HG03575 (cell line): ENCODE measurements around the gene RPL41.
"Not testable (repeated sequence)": the region's sequence is repeated elsewhere in the genome, so short reads cannot be mapped to it uniquely, and the experiment has no call there.

Source experiments
- ATAC-seq: cut with Tn5 transposase; IDR thresholded peaks from one replicate; pipeline ENCODE4 v1.9.1; 2021; ENCODE audit not compliant: unreplicated experiment, insufficient number of reproducible peaks, low FRiP score; ENCODE audit errors: extremely low read depth

Gene RPL41

GRCh38 chr12:56151672-56152131, 35.3 kb downstream of the RPL41 start:
- no peak for ATAC-seq

GRCh38 chr12:56152132-56152755, 35.8 kb downstream of the RPL41 start, which contains the start of gene MYL6B:
MYL6B (plus strand) TSS chr12:56152587; CDS start chr12:56153919, 1,332 bp downstream.
- no peak for ATAC-seq

- ATAC-seq, result no peak
Measured at GRCh38 chr12:56152756-56153677, 36.6 kb downstream of the RPL41 start.

- no peak for ATAC-seq
Measured at GRCh38 chr12:56153678-56154065, 37.2 kb downstream of the RPL41 start.

- no peak for ATAC-seq
Measured at GRCh38 chr12:56154246-56154771, 37.9 kb downstream of the RPL41 start.

GRCh38 chr12:56154818-56155217, 38.4 kb downstream of the RPL41 start:
- ATAC-seq, result no peak

GRCh38 chr12:56155256-56155845, 38.9 kb downstream of the RPL41 start:
- ATAC-seq, result no peak

GRCh38 chr12:56156464-56157200, 40.2 kb downstream of the RPL41 start:
- not testable (repeated sequence) for ATAC-seq

GRCh38 chr12:56157201-56158028, 41.0 kb downstream of the RPL41 start:
- no peak for ATAC-seq

GRCh38 chr12:56158029-56158925, 41.8 kb downstream of the RPL41 start, which contains the start of gene MYL6:
MYL6 (plus strand) TSS chr12:56158359; CDS start chr12:56158402, 43 bp downstream.
- peak; percentile 52 for ATAC-seq

- ATAC-seq, result no peak
Measured at GRCh38 chr12:56158926-56159461, 42.6 kb downstream of the RPL41 start.

- ATAC-seq, result no peak
Measured at GRCh38 chr12:56159482-56160192, 43.2 kb downstream of the RPL41 start.

- no peak for ATAC-seq
Measured at GRCh38 chr12:56160193-56160763, 43.8 kb downstream of the RPL41 start.

- no peak for ATAC-seq
Measured at GRCh38 chr12:56160894-56161689, 44.7 kb downstream of the RPL41 start.

GRCh38 chr12:56161690-56162351, 45.4 kb downstream of the RPL41 start:
- no peak for ATAC-seq
